Measurements from ENCODE around the gene SHANK3. TPM values are rescaled to one million over a fixed set of nuclear protein-coding genes. Genes with fewer than 3 reads are reported as not detected.

SHANK3 gene
- total and polyA plus RNA-seq, 3 donors from 2014 or later = 6.3 to 16.0 (median 11.4) TPM

GRCh38 chr22:50676180-50676636 is 3.6 kb downstream of the SHANK3 start:
- H3K4me3 ChIP-seq = no peak overlapping the region
- WGBS, 2 donors = 90 to 92% methylated on average over 14 of the region's 14 CpGs
- DNase-seq = peak; percentile 7
- intact Hi-C loops (cut with DNase I; ENCODE audit: low total_unique reads) = no loop called here
- no peaks in the 10 kb centered on the region for H3K27me3 ChIP-seq
- peaks cover 6% of the 10 kb centered on the region for H3K4me1 ChIP-seq
- H3K27ac ChIP-seq = no peak overlapping the region
- no peaks in the 10 kb centered on the region for H3K36me3 ChIP-seq (ENCODE audit: low read depth, missing control alignments)
- no peaks in the 10 kb centered on the region for H3K9me3 ChIP-seq
- TF ChIP-seq CTCF (IDR thresholded peaks at IDR 0.05) (no peak), POLR2A (IDR thresholded peaks at IDR 0.05) (no peak)

- H3K4me3 ChIP-seq = no peak overlapping the region
- no peaks in the 10 kb centered on the region for H3K36me3 ChIP-seq (ENCODE audit: low read depth, missing control alignments)
- no peak overlapping the region for H3K27ac ChIP-seq
- TF ChIP-seq POLR2A (IDR thresholded peaks at IDR 0.05) = no peak
- intact Hi-C loops (cut with DNase I; ENCODE audit: low total_unique reads) = no loop called here
- peak; percentile 4 for DNase-seq
- H3K9me3 ChIP-seq = no peaks in the 10 kb centered on the region
- 71 to 73% methylated on average over 5 to 10 of the region's 10 CpGs for WGBS, 2 donors
- H3K4me1 ChIP-seq = peaks cover 6% of the 10 kb centered on the region
- no peaks in the 10 kb centered on the region for H3K27me3 ChIP-seq
Observed at GRCh38 chr22:50676661-50677492, 4.3 kb downstream of the SHANK3 start.

- 92 to 98% methylated on average over 9 to 13 of the region's 13 CpGs for WGBS, 2 donors
- TF ChIP-seq POLR2A (IDR thresholded peaks at IDR 0.05) (no peak), CTCF (IDR thresholded peaks at IDR 0.05) (no peak)
- H3K36me3 ChIP-seq (ENCODE audit: low read depth, missing control alignments) = no peaks in the 10 kb centered on the region
- no peaks in the 10 kb centered on the region for H3K9me3 ChIP-seq
- H3K27me3 ChIP-seq = no peaks in the 10 kb centered on the region
- peaks cover 6% of the 10 kb centered on the region for H3K4me1 ChIP-seq
- H3K4me3 ChIP-seq = no peak overlapping the region
- H3K27ac ChIP-seq = no peak overlapping the region
- intact Hi-C loops (cut with DNase I; ENCODE audit: low total_unique reads) = no loop called here
- DNase-seq = peak; percentile 7
Observed at GRCh38 chr22:50677493-50678217, 5.0 kb downstream of the SHANK3 start.

GRCh38 chr22:50678218-50678650 is 5.6 kb downstream of the SHANK3 start:
- intact Hi-C loops (cut with DNase I; ENCODE audit: low total_unique reads) = no loop called here

More at GRCh38 chr22:50678218-50678650, 5.6 kb downstream of the SHANK3 start:
- 94 to 96% methylated on average over 10 to 17 of the region's 17 CpGs for WGBS, 2 donors
- Histone ChIP-seq H3K9me3 (no peaks in the 10 kb centered on the region), H3K4me3 (no peak overlapping the region), H3K27ac (no peak overlapping the region), H3K27me3 (no peaks in the 10 kb centered on the region), H3K4me1 (peaks cover 6% of the 10 kb centered on the region), H3K36me3 (ENCODE audit: low read depth, missing control alignments) (no peaks in the 10 kb centered on the region)
- TF ChIP-seq CTCF (IDR thresholded peaks at IDR 0.05) (no peak), POLR2A (IDR thresholded peaks at IDR 0.05) (no peak)
- DNase-seq = peak; percentile 0
